Measurements from ENCODE around the gene RABEP1.

GRCh38 chr17:5396612-5397011, 114.5 kb downstream of the RABEP1 start:
- no peak for TF ChIP-seq CTCF (conservative IDR thresholded peaks at IDR 0.05; ENCODE audit: low read depth in 2 of 2)
- TF ChIP-seq POLR2AphosphoS5 (IDR thresholded peaks at IDR 0.05; ENCODE audit: low read depth): no peak
- no peak for TF ChIP-seq EZH2 (IDR thresholded peaks at IDR 0.05; ENCODE audit: low read depth, unreplicated experiment)
- TF ChIP-seq NANOG (IDR thresholded peaks at IDR 0.05; ENCODE audit: borderline replicate concordance): no peak
- TF ChIP-seq REST (IDR thresholded peaks at IDR 0.05; ENCODE audit: unreplicated experiment): no peak
- TF ChIP-seq, protein P1, sequence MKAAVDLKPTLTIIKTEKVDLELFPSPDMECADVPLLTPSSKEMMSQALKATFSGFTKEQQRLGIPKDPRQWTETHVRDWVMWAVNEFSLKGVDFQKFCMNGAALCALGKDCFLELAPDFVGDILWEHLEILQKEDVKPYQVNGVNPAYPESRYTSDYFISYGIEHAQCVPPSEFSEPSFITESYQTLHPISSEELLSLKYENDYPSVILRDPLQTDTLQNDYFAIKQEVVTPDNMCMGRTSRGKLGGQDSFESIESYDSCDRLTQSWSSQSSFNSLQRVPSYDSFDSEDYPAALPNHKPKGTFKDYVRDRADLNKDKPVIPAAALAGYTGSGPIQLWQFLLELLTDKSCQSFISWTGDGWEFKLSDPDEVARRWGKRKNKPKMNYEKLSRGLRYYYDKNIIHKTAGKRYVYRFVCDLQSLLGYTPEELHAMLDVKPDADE (IDR thresholded peaks at IDR 0.05): no peak
- no peak for TF ChIP-seq EZH2phosphoT487 (IDR thresholded peaks at IDR 0.05; ENCODE audit: unreplicated experiment)
- no peak for TF ChIP-seq CREB1 (CRISPR knock-in tag; IDR thresholded peaks at IDR 0.05; ENCODE audit: low read depth)
- TF ChIP-seq ZNF331 (CRISPR knock-in tag; IDR thresholded peaks at IDR 0.05; ENCODE audit: low read depth): no peak
- no peak for TF ChIP-seq JUNB (IDR thresholded peaks at IDR 0.05; ENCODE audit: unreplicated experiment)
- TF ChIP-seq ZNF114 (CRISPR knock-in tag; IDR thresholded peaks at IDR 0.05): no peak
- no peak for TF ChIP-seq STAT1 (IDR thresholded peaks at IDR 0.05; ENCODE audit: unreplicated experiment)

All from GM23338 (cell line).